ENCODE results near the gene RNF187. TPM values are rescaled to one million over a fixed set of nuclear protein-coding genes. Genes with fewer than 3 reads are reported as not detected.

The RNF187 gene
- total RNA-seq, 1 experiment from 2014 or later = 141 TPM

DNA sequence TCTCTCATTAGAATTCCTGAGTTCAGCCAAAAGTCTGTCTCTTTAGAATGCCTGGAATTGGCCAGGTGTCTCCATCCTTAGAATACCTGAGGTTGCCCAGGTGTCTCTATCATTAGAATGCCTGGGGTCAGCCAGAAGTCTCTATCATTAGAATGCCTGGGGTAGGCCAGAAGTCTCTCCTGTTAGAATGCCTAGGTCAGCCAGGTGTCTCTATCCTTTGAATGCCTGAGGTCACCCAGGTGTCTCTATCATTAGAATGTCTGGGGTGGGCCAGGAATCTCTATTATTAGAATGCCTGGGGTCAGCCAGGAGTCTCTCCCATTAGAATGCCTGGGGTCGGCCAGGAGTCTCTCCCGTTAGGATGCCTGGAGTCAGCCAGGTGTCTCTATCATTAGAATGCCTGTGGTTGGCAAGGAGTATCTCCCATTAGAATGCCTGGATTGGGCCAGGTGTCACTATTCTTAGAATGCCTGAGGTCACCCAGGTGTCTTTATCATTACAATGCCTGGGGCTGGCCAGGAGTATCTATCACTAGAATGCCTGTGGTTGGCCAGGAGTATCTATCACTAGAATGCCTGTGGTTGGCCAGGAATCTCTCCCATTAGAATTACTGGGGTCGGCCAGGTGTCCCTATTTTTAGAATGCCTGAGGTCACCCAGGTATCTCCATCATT is 43.0 kb downstream of the RNF187 start:
- POLR2A ChIA-PET = no interaction called here
- H3K4me3 Mint-ChIP-seq = no peak overlapping the region
- H3K27ac Mint-ChIP-seq = no peak overlapping the region
- H3K36me3 Mint-ChIP-seq = no peaks in the 10 kb centered on the region
- H3K4me1 Mint-ChIP-seq = no peaks in the 10 kb centered on the region
- peaks cover 39% of the 10 kb centered on the region for H3K9me3 Mint-ChIP-seq
- DNase-seq (ENCODE audit: low spot score) (no peak), ATAC-seq (no peak)
- peaks cover 100% of the 10 kb centered on the region for H3K27me3 Mint-ChIP-seq (ENCODE audit: low read depth)
- TF ChIP-seq OVOL2 (CRISPR knock-in tag; IDR thresholded peaks at IDR 0.05; ENCODE audit: borderline replicate concordance) (no peak), HMGA2 (CRISPR knock-in tag; IDR thresholded peaks at IDR 0.05) (no peak), GABPB1 (CRISPR knock-in tag; IDR thresholded peaks at IDR 0.05) (no peak), FOXP4 (CRISPR knock-in tag; IDR thresholded peaks at IDR 0.05) (no peak), ZNF263 (CRISPR knock-in tag; IDR thresholded peaks at IDR 0.05; ENCODE audit: low read depth) (no peak), SMAD4 (CRISPR knock-in tag; IDR thresholded peaks at IDR 0.05) (no peak), ATF1 (CRISPR knock-in tag; IDR thresholded peaks at IDR 0.05) (no peak), SMAD3 (CRISPR knock-in tag; IDR thresholded peaks at IDR 0.05; ENCODE audit: borderline replicate concordance) (no peak), TCF7 (CRISPR knock-in tag; IDR thresholded peaks at IDR 0.05; ENCODE audit: low read depth) (no peak), NR2C2 (CRISPR knock-in tag; IDR thresholded peaks at IDR 0.05) (no peak), MXD4 (CRISPR knock-in tag; IDR thresholded peaks at IDR 0.05; ENCODE audit: borderline replicate concordance) (no peak), FOXP1 (CRISPR knock-in tag; IDR thresholded peaks at IDR 0.05; ENCODE audit: borderline replicate concordance) (no peak), SP1 (CRISPR knock-in tag; conservative IDR thresholded peaks at IDR 0.05) (no peak), IRF2 (CRISPR knock-in tag; IDR thresholded peaks at IDR 0.05; ENCODE audit: borderline replicate concordance, low read depth) (no peak)
- TF ChIP-seq, protein P1, sequence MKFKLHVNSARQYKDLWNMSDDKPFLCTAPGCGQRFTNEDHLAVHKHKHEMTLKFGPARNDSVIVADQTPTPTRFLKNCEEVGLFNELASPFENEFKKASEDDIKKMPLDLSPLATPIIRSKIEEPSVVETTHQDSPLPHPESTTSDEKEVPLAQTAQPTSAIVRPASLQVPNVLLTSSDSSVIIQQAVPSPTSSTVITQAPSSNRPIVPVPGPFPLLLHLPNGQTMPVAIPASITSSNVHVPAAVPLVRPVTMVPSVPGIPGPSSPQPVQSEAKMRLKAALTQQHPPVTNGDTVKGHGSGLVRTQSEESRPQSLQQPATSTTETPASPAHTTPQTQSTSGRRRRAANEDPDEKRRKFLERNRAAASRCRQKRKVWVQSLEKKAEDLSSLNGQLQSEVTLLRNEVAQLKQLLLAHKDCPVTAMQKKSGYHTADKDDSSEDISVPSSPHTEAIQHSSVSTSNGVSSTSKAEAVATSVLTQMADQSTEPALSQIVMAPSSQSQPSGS (CRISPR knock-in tag; IDR thresholded peaks at IDR 0.05; ENCODE audit: borderline replicate concordance, low read depth) = no peak
- CTCF ChIA-PET = no interaction called here

GRCh38 chr1:228530951-228531731 is 44.0 kb downstream of the RNF187 start:
- no peak overlapping the region for H3K4me3 Mint-ChIP-seq
- H3K27ac Mint-ChIP-seq = no peak overlapping the region
- H3K36me3 Mint-ChIP-seq = peaks cover 5% of the 10 kb centered on the region
- CTCF ChIA-PET = no interaction called here
- DNase-seq (ENCODE audit: low spot score) (no peak), ATAC-seq (no peak)
- H3K4me1 Mint-ChIP-seq = no peaks in the 10 kb centered on the region
- no peak for TF ChIP-seq E2F4 (CRISPR knock-in tag; IDR thresholded peaks at IDR 0.05; ENCODE audit: borderline replicate concordance, low read depth)
- no peak for TF ChIP-seq FOXP1 (CRISPR knock-in tag; IDR thresholded peaks at IDR 0.05; ENCODE audit: borderline replicate concordance)
- TF ChIP-seq SMAD4 (CRISPR knock-in tag; IDR thresholded peaks at IDR 0.05) = no peak
- no peak for TF ChIP-seq ZSCAN18 (CRISPR knock-in tag; IDR thresholded peaks at IDR 0.05)
- TF ChIP-seq SMAD3 (CRISPR knock-in tag; IDR thresholded peaks at IDR 0.05; ENCODE audit: borderline replicate concordance) = no peak
- TF ChIP-seq FOXJ3 (CRISPR knock-in tag; IDR thresholded peaks at IDR 0.05; ENCODE audit: borderline replicate concordance) = no peak
- no peak for TF ChIP-seq PRDM15 (CRISPR knock-in tag; IDR thresholded peaks at IDR 0.05)
- TF ChIP-seq E2F5 (CRISPR knock-in tag; IDR thresholded peaks at IDR 0.05) = no peak
- no peak for TF ChIP-seq NR1H2 (CRISPR knock-in tag; IDR thresholded peaks at IDR 0.05)
- POLR2A ChIA-PET = no interaction called here
- peaks cover 100% of the 10 kb centered on the region for H3K27me3 Mint-ChIP-seq (ENCODE audit: low read depth)
- H3K9me3 Mint-ChIP-seq = peaks cover 42% of the 10 kb centered on the region

Data from WTC11 (cell line).